Central memory CD8-positive, alpha-beta T cell (primary cell): ENCODE data around the gene TEAD1.

Source experiments
- ATAC-seq: fragments of 150-1000 bp; cut with Tn5 transposase; replicated peaks from 2 replicates; pipeline ENCODE4 v1.10.0; 2022; ENCODE audit warnings: mild to moderate bottlenecking, moderate FRiP score, moderate number of reproducible peaks; ENCODE audit not compliant: poor library complexity, severe bottlenecking; ENCODE audit errors: extremely low read depth
- DNase-seq, 2 donors: peaks; one replicate each; pipeline ENCODE4 v3.0.0; 2021; ENCODE audit warnings: low spot score in 2 of 2
- H3K27ac Mint-ChIP-seq: one replicate; pipeline ENCODE4 v1.8.0; 2022; ENCODE audit warnings: low read depth, mild to moderate bottlenecking, moderate library complexity, mixed read lengths
- H3K27me3 Mint-ChIP-seq: one replicate; pipeline ENCODE4 v1.8.0; 2022; ENCODE audit warnings: mixed read lengths
- H3K36me3 Mint-ChIP-seq: one replicate; pipeline ENCODE4 v1.8.0; 2022; ENCODE audit warnings: mild to moderate bottlenecking, moderate library complexity, mixed read lengths; ENCODE audit not compliant: insufficient read depth
- H3K4me1 Mint-ChIP-seq: one replicate; pipeline ENCODE4 v1.8.0; 2022; ENCODE audit warnings: mixed read lengths
- H3K4me3 Mint-ChIP-seq: one replicate; pipeline ENCODE4 v1.8.0; 2022; ENCODE audit warnings: mild to moderate bottlenecking, moderate library complexity, mixed read lengths
- H3K9me3 Mint-ChIP-seq: one replicate; pipeline ENCODE4 v1.8.0; 2022; ENCODE audit warnings: mixed read lengths

The TEAD1 gene

DNA sequence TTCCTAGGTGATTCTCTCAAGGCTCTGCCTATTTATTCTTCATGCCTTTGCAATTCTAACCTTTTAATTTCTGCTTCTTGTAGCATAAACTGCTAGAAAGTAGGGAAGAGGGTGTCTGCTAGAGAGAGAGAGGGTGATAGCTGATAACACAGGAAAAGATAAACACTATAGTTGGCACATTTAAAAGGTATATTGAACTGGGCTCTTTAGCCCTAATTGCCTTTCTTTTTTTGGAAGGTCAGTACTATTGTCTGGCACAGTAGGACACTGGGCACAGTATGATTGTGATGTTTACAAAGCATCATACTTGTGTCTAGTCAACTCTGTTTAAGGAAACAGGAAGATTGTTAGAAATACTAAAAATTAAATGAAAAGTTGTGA is 33.3 kb downstream of the TEAD1 start:
- no peak overlapping the region for H3K4me3 Mint-ChIP-seq

DNA sequence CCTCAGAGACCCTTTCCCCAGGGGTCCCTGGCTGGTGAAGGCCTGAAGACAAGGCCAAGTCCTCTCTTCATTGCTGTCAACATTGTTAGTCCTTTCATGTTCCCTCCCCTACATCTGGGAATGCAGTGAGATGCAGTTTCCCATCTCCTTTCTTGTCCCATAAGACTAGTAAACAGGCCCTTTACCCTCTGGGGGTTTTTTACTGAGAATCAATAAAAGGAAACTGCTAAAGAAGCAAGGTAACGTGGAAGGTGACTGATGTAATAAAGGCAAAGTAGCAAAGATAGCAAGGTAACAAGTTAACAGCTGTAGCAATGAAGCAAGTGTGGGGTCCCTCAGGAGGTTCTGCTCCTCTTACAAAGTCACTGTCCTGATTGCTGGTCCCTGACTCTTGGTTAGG is 37.3 kb downstream of the TEAD1 start:
- H3K36me3 Mint-ChIP-seq = no peaks in the 10 kb centered on the region
- DNase-seq = no peak
- no peak overlapping the region for H3K27ac Mint-ChIP-seq
- peaks cover 53% of the 10 kb centered on the region for H3K27me3 Mint-ChIP-seq
- H3K4me3 Mint-ChIP-seq = no peak overlapping the region
- H3K9me3 Mint-ChIP-seq = no peaks in the 10 kb centered on the region
- H3K4me1 Mint-ChIP-seq = no peaks in the 10 kb centered on the region
- no peak for ATAC-seq

More for the DNA sequence above, 33.3 kb downstream of the TEAD1 start:
- Mint-ChIP-seq H3K9me3 (no peaks in the 10 kb centered on the region), H3K27ac (no peak overlapping the region), H3K27me3 (peaks cover 51% of the 10 kb centered on the region), H3K36me3 (peaks cover 4% of the 10 kb centered on the region), H3K4me1 (no peaks in the 10 kb centered on the region)
- DNase-seq (no peak), ATAC-seq (no peak)

DNA sequence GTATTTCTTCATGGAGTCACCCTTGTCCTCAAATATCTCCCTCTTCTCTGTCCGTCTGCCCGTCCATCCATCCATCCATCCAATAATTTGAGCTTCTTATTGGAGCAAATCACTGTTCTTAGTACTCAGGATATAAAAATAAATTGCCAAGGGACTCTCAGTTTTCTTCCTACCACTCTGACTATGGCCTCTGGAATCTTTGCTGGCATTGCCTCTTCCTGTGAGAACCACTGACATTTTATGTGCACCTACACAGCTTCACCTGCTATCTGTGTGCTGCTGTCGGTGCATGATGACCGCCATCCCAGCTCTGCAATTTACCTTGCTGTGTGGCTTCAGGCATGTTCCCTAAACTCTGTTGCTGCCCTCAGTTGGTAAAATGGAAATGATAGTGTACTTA is 37.9 kb downstream of the TEAD1 start:
- DNase-seq = no peak
- H3K4me1 Mint-ChIP-seq = peaks cover 3% of the 10 kb centered on the region
- H3K4me3 Mint-ChIP-seq = no peak overlapping the region
- no peaks in the 10 kb centered on the region for H3K9me3 Mint-ChIP-seq
- H3K27me3 Mint-ChIP-seq = peaks cover 59% of the 10 kb centered on the region
- ATAC-seq = no peak
- H3K36me3 Mint-ChIP-seq = no peaks in the 10 kb centered on the region
- H3K27ac Mint-ChIP-seq = no peak overlapping the region

DNA sequence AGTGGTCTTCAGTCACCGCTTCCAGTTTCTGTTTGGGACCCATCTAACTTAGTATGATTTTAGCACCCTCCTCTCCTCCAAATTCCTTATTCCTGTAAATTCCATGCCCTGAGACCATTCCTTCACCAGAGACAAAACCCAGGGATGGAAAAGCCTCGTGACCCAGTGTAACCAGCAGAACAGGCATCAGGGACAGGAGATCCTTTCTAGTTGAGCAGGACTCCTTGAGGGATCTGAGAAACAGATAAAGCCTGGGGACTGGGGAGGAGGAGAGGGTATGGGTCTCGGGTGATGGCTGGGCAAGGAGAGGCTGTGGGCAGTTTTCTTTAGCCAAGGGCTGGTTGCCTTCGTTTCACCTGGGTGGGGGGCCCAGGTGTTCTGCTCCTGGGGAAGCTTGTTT is 40.9 kb downstream of the TEAD1 start:
- H3K4me3 Mint-ChIP-seq = no peak overlapping the region
- peaks cover 17% of the 10 kb centered on the region for H3K4me1 Mint-ChIP-seq
- no peak for DNase-seq
- H3K27me3 Mint-ChIP-seq = peaks cover 65% of the 10 kb centered on the region
- ATAC-seq = no peak
- no peak overlapping the region for H3K27ac Mint-ChIP-seq
- no peaks in the 10 kb centered on the region for H3K9me3 Mint-ChIP-seq
- H3K36me3 Mint-ChIP-seq = no peaks in the 10 kb centered on the region

DNA sequence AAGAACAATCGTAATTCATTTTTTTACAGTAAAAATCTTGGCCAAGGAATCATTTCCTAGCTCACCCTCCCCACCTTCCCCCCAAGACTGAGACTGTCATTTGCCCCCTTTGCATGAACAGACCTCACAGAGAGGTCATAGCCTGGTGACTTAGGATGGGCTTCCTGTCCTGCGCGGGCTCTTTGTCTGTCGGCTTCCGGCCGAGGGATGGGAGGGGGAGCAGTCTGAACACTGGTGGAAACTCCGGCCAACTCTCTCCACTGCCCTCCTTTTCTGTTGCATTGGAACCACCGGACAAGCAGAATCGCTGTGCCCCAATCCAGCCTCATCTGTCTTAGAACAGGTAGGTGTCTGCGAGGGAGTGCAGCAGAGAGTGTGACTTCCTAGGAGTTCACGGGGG is 41.7 kb downstream of the TEAD1 start:
- H3K4me3 Mint-ChIP-seq = no peak overlapping the region
- peaks cover 17% of the 10 kb centered on the region for H3K4me1 Mint-ChIP-seq
- DNase-seq = no peak
- peaks cover 69% of the 10 kb centered on the region for H3K27me3 Mint-ChIP-seq
- ATAC-seq = no peak
- no peaks in the 10 kb centered on the region for H3K9me3 Mint-ChIP-seq
- H3K27ac Mint-ChIP-seq = no peak overlapping the region
- no peaks in the 10 kb centered on the region for H3K36me3 Mint-ChIP-seq

DNA sequence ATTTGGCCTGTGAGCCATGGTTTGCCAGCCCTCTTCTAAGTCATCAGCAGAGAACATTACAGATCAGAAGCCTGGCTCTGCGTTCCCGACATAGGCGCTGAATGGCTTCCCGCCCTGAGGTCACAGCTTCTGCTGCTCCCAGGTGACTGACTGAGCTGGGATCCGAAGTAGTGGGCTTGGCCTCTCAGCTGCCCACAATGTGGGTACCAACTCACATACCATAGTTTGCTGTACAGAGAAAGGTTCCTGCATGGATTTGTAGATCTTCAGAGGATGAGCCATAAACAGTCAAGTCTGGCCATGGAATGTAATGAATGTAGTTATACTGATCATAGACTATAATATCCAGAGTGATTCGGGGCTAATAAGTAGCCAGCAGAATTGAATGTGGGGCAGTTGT is 42.6 kb downstream of the TEAD1 start:
- Mint-ChIP-seq H3K36me3 (no peaks in the 10 kb centered on the region), H3K4me1 (peaks cover 17% of the 10 kb centered on the region), H3K27ac (no peak overlapping the region), H3K9me3 (no peaks in the 10 kb centered on the region), H3K27me3 (peaks cover 69% of the 10 kb centered on the region), H3K4me3 (no peak overlapping the region)
- ATAC-seq (no peak), DNase-seq (no peak)

DNA sequence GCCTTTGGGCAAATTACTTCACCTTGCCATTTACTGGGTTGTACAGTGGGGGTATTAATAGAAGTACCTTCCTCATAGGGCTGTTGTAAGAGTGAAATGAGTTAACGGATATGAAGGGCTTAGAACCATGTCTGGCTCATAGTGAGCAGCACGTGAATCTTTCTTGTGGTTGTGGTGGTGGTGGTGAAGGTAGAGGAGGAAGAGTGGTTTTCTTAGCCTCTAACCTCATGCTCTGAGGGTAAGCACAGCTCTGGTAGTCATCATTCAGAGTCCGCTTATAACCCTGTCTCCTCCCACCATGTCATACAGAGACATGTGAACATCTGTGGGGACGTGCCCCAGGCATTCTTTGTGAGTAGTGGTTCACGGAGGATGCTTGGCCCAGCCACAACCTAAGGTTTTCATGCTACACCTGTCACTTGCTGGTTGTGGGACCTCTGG is 43.6 kb downstream of the TEAD1 start:
- peak; percentile 93 for ATAC-seq
- no peak overlapping the region for H3K4me3 Mint-ChIP-seq
- peak in 1 of 2 donors; percentile 13 for DNase-seq
- H3K27ac Mint-ChIP-seq = no peak overlapping the region
- H3K4me1 Mint-ChIP-seq = peaks cover 17% of the 10 kb centered on the region
- H3K36me3 Mint-ChIP-seq = no peaks in the 10 kb centered on the region
- H3K27me3 Mint-ChIP-seq = peaks cover 71% of the 10 kb centered on the region
- no peaks in the 10 kb centered on the region for H3K9me3 Mint-ChIP-seq

DNA sequence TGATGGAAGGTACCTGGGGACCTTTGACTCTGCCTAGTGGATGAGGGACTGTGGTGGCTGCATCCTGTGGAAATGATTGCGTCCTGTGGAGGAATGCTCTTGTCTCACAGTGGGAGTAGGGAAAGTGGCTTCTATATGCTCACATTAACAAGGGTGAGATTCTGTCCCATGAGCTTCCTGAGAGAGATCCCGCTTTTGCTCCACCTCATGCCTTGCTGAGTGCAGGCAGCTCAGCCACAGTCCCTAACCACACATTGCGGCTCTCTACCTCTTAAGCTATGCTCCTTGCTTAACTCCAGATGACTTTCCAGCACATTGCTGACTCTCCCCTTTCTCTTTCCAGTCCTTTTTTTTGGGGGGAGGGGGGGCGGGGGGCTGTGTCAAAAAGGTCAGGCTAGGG is 45.0 kb downstream of the TEAD1 start:
- no peak for ATAC-seq
- no peak for DNase-seq
- Mint-ChIP-seq H3K4me1 (peaks cover 17% of the 10 kb centered on the region), H3K9me3 (no peaks in the 10 kb centered on the region), H3K27ac (no peak overlapping the region), H3K4me3 (no peak overlapping the region), H3K36me3 (no peaks in the 10 kb centered on the region), H3K27me3 (peaks cover 74% of the 10 kb centered on the region)

DNA sequence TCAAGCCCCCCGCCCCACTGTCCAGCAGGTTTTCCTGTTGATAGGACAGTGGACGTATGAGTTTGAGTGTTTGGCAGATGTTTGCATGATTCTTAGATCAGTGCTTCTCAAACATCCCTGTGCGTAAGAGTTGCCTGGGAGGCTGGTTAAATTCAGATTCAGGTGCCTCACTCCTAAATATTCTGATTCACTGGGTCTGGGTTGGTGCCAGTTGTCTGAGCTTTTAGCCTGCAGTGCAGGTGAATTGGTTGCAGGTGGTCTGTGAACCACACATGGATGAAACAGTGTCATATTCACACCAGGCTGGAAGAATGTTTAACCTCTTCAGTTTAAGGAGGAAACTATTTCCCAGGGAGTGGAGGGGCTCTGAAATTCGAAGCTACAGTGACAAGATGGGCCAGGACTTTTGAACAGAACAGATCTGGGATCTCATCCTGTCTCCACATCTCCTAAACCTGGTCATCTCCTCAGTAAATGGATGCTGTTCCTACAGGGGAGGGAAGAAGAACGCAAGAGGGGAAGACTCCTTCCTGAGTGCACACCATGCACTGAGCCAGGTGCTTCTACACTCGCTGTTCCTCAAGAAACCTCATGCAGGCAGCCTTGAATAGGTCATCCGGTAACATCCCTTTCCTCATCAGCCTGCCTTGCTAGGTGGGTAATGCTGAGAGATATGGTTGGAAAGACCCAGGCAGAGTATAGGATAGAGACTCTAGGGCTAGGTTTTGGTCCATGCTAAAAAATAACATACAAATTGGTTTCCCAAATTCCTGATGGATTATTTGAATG is 47.8 kb downstream of the TEAD1 start:
- DNase-seq = no peak
- Mint-ChIP-seq H3K27me3 (peaks cover 86% of the 10 kb centered on the region), H3K36me3 (no peaks in the 10 kb centered on the region), H3K27ac (no peak overlapping the region), H3K4me3 (no peak overlapping the region), H3K4me1 (peaks cover 16% of the 10 kb centered on the region), H3K9me3 (no peaks in the 10 kb centered on the region)
- no peak for ATAC-seq

DNA sequence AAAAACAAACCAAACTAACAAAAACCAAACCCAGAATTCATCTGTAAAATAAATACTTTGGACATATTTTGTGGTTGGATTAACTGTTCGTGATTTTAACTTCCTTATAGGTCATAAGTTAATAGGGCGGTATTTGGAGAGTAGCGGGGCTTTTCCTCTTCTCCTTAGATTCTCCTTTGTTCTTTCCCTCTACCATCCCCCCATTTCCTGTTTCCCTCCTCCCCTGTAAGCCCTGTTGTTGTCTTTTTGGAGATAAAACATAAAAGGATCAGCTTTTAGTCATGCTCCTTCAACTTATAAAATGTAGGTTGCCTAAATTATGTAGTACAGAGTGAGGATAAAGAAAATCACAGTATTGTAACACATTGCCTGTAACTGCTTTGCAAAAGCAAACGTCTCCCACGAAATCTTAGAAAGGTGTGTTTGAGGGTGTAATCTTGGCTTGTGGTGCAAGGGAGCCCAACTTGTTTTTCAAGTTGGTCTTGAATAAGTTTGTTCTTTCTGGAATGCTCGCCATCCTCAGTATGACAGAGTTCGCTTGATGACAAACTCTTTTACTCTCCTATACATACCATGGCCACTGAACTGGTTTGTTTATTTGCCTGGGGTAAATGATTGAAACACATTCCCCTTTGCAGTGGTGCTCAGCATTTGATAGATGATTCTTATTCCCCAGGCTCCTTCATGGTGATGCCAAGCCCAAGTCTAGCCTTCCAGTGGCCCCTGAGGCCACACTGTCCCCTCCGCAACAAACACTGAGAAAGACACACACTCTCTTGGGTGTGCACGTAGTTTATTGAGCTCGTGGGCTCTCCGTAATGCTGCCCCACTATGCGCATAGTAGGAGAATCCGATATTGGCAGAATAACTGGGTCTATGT is 49.4 kb downstream of the TEAD1 start:
- ATAC-seq = no peak
- Mint-ChIP-seq H3K9me3 (no peaks in the 10 kb centered on the region), H3K4me3 (no peak overlapping the region), H3K27ac (no peak overlapping the region), H3K36me3 (no peaks in the 10 kb centered on the region), H3K27me3 (peaks cover 96% of the 10 kb centered on the region), H3K4me1 (no peaks in the 10 kb centered on the region)
- no peak for DNase-seq

DNA sequence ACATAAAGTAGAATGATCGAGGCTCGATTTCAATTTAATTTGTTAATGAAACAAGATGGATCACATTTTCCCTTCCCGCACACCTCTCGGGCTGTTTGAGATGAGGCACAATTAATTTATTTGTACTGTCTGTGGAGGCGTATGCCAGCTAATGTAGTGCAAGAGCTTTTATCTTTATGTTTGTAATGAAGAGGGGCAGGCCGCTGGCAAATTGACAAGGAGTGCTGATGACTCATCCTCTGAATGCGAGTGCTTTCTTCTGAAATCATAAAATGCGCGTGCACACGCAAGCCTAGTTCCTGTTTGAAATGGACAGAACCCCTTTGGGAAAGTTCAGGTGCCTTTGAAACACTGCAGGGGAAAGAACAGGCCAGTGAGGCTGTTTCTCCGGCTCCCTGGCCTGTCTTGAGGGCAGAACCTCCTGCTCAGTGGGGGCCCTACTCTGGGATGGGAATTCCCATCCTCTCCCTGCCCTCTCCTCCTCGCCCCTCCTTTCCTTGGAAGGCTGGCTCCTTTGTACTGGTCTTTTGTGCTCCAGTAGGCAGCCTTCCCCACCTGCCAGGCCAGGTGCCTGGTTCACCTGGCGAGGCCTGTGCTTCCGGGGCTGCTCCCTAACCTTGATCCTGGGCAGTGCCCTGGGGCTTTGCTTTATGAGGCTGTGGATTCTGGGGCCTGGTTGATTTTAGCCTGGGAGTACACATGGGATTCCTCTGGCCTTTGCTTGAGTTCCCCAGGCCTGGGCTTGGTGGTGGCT is 50.3 kb downstream of the TEAD1 start:
- H3K9me3 Mint-ChIP-seq = no peaks in the 10 kb centered on the region
- no peak overlapping the region for H3K27ac Mint-ChIP-seq
- H3K4me3 Mint-ChIP-seq = no peak overlapping the region
- no peaks in the 10 kb centered on the region for H3K36me3 Mint-ChIP-seq
- H3K27me3 Mint-ChIP-seq = peaks cover 100% of the 10 kb centered on the region
- no peak for ATAC-seq
- DNase-seq = no peak
- H3K4me1 Mint-ChIP-seq = no peaks in the 10 kb centered on the region

DNA sequence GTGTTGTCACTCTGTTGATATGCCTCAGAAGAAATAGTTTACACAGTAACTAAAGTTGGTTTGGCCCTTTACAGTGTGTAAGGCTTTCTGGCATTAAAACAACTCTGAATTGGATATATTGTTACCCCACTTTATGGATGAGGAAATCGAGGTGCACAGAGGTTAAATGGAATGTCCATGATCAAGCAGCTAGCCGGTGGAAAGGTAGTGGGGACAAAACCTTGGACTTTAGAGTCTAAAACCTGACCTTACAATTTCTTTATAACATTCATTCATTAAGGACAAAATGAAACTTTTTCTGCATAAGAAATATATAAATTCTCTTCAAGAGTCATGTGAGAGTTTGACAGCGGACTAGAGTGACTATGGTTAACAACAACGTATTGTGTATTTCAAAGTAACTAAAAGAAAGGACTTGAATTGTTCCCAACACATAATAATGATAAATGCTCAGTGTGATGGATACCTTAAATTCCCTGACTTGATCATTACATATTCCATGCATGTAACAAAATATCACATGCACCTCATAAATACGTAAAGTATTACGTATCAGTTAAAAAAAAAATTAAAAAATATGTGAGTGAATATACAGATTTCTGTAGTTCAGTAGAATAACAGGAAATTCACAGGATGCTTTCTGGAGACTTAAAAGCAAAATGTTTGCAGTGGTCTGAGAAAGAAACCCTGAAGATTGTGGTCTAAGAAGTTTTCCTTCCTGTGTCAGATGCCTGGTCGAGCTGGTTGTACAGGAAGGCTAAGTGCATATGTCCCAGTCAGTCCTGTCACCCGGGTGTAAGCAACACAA is 51.0 kb downstream of the TEAD1 start:
- no peak for ATAC-seq
- Mint-ChIP-seq H3K4me1 (no peaks in the 10 kb centered on the region), H3K27me3 (peaks cover 98% of the 10 kb centered on the region), H3K27ac (no peak overlapping the region), H3K36me3 (no peaks in the 10 kb centered on the region), H3K9me3 (no peaks in the 10 kb centered on the region), H3K4me3 (no peak overlapping the region)
- DNase-seq = no peak
